ENCODE results near the gene PML.

Gene PML

GRCh38 chr15:73979636-73980035 is 14.9 kb upstream of the PML start:
- DNase-seq (ENCODE audit: extremely low read depth, low read depth): no peak
- no peak overlapping the region for H3K4me3 ChIP-seq (replicated peaks; ENCODE audit: low read depth, low read length)
- no peak for TF ChIP-seq CTCF (IDR thresholded peaks at IDR 0.05; ENCODE audit: low read depth, low read length, missing control alignments)

DNA sequence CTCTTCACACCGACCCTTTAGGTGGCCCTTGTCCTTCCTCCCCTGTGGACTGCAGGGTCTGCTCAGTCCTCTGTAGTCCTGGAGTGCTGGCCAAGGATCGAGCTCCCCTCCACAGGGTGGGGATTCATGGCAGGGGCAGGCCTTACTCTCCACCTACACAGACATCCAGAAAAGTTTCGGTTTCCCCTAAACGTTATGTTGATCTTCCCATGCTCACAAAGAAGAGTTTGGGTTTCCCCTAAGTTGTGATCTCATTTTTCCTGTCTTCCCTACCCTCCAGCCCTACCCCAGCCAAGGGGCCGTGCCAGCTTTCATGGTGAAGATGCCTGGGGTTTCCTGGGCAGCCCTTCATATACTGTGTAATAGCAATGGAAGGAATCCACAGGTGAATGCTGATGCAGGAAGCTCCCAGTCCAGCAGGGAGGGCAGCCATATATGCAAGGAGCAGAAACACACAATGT is 12.7 kb upstream of the PML start:
- DNase-seq (ENCODE audit: extremely low read depth, low read depth): no peak
- H3K4me3 ChIP-seq (replicated peaks; ENCODE audit: low read depth, low read length): no peak overlapping the region
- TF ChIP-seq CTCF (IDR thresholded peaks at IDR 0.05; ENCODE audit: low read depth, low read length, missing control alignments): no peak

GRCh38 chr15:73982222-73982962 is 12.1 kb upstream of the PML start:
- no peak overlapping the region for H3K4me3 ChIP-seq (replicated peaks; ENCODE audit: low read depth, low read length)
- no peak for TF ChIP-seq CTCF (IDR thresholded peaks at IDR 0.05; ENCODE audit: low read depth, low read length, missing control alignments)
- peak; percentile 37 for DNase-seq (ENCODE audit: extremely low read depth, low read depth)

- peak; percentile 29 for DNase-seq (ENCODE audit: extremely low read depth, low read depth)
- no peak overlapping the region for H3K4me3 ChIP-seq (replicated peaks; ENCODE audit: low read depth, low read length)
Measured at GRCh38 chr15:73983211-73983727, 11.2 kb upstream of the PML start.

DNA sequence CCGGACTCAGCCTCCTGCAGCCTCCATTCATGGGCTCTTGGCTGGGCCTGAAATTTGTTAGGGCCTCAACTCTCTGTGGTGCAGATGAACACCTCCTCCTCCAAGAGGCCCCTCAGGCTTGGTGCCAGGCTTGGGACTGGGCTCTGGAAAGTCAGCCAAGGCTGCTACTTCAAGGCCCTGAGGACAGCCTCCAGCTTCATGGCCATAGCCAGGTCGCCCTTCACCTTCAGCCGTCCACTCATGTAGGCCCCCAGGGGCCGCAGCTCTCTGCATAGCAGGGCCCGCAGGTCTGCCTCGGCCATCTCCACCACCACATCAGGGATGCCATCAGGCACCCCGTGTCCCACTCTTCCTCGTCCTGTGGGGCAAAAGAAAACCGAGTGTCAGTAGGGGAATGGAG is 10.7 kb upstream of the PML start:
- no peak for DNase-seq (ENCODE audit: extremely low read depth, low read depth)
- no peak for TF ChIP-seq CTCF (IDR thresholded peaks at IDR 0.05; ENCODE audit: low read depth, low read length, missing control alignments)
- H3K4me3 ChIP-seq (replicated peaks; ENCODE audit: low read depth, low read length): no peak overlapping the region

More at GRCh38 chr15:73983211-73983727, 11.2 kb upstream of the PML start:
- TF ChIP-seq CTCF (IDR thresholded peaks at IDR 0.05; ENCODE audit: low read depth, low read length, missing control alignments): no peak

DNA sequence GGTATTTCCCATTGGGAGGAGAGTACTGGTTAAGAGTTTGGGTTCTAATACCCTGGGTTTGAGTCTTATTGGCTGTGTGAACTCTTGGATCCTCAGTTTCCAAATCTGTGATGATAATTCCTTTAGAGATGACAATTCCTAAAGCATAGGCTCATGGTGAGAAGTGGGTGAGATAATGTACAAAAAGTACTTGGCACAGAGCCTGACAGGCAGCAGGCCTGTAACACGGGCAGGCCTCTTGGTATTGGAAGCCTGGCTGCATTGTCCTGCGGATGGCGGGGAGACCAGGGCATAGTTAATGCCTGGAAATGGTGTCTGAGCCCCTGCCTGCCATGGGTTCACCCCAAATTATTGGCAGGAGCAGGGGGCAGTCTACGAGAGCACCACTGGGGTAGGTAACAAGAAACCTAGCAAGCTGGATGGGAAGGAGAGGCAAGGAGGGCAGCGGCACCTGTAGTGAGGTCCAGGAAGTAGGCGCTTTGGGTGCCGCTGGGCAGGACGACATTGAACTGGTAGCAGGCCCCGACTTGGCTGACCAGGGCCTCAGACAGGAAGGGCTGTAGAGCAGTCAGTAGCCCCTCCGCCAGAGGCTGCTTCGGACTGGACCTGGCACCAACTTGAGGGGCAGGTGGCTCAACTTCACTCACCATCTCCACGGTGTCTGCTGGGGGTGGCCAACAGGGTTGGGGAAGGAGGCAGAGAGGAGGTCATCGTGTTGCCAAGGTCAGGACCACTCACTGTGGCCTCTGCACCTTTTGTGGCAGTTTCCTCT is 10.1 kb upstream of the PML start:
- no peak for TF ChIP-seq CTCF (IDR thresholded peaks at IDR 0.05; ENCODE audit: low read depth, low read length, missing control alignments)
- H3K4me3 ChIP-seq (replicated peaks; ENCODE audit: low read depth, low read length): no peak overlapping the region
- no peak for DNase-seq (ENCODE audit: extremely low read depth, low read depth)

Measured in HFF-Myc (cell line).